Neuronal stem cell (in vitro differentiated cells): ENCODE data around the gene SENP5.

Source experiments
- DNase-seq: peaks from one replicate; pipeline ENCODE4 v3.0.0-alpha.2; 2013; ENCODE audit warnings: low spot score
- H2AFZ ChIP-seq: one replicate; pipeline ENCODE4 v1.6.1; 2013; ENCODE audit warnings: mild to moderate bottlenecking, low read length, inconsistent platforms
- H2AK5ac ChIP-seq: 2 replicates; pipeline ENCODE4 v1.6.1; 2013; ENCODE audit warnings: low read depth, mild to moderate bottlenecking, inconsistent platforms, low read length, moderate library complexity, mixed read lengths
- H2BK120ac ChIP-seq: 2 replicates; pipeline ENCODE4 v1.6.1; 2013; ENCODE audit warnings: low read depth, mild to moderate bottlenecking, inconsistent platforms, low read length, moderate library complexity, mixed read lengths
- H2BK12ac ChIP-seq: one replicate; pipeline ENCODE4 v1.6.1; 2013; ENCODE audit warnings: low read length, inconsistent platforms
- H2BK15ac ChIP-seq: 2 replicates; pipeline ENCODE4 v1.6.1; 2013; ENCODE audit warnings: mild to moderate bottlenecking, low read length, inconsistent platforms, mixed read lengths
- H2BK5ac ChIP-seq: one replicate; pipeline ENCODE4 v1.6.1; 2013; ENCODE audit warnings: inconsistent platforms, mild to moderate bottlenecking, low read length, moderate library complexity
- H3K14ac ChIP-seq: one replicate; pipeline ENCODE4 v1.6.1; 2013; ENCODE audit warnings: low read length, inconsistent platforms
- H3K18ac ChIP-seq: 2 replicates; pipeline ENCODE4 v1.6.1; 2013; ENCODE audit warnings: low read length, inconsistent platforms
- H3K23ac ChIP-seq: 2 replicates; pipeline ENCODE4 v1.6.1; 2013; ENCODE audit warnings: low read depth, mild to moderate bottlenecking, mixed read lengths, low read length, inconsistent platforms; ENCODE audit not compliant: poor library complexity
- H3K27ac ChIP-seq: replicated peaks from 3 replicates; pipeline ENCODE4 v1.5.1; 2013; ENCODE audit warnings: low read length, inconsistent platforms
- H3K27me3 ChIP-seq, 3 experiments: 2 replicates each; pipeline ENCODE4 v1.6.1; 2013; ENCODE audit warnings: low read length in 3 of 3, mild to moderate bottlenecking in 2 of 3, inconsistent platforms in 1 of 3, low read depth in 1 of 3, mixed read lengths in 1 of 3, moderate library complexity in 1 of 3; ENCODE audit not compliant: control insufficient read depth in 3 of 3, insufficient read depth in 3 of 3
- H3K36me3 ChIP-seq, 2 donors: replicated peaks in 1 of 2; 2 replicates each; pipeline ENCODE4 v1.6.1; 2013; ENCODE audit warnings: low read length in 2 of 2; ENCODE audit not compliant: control insufficient read depth in 2 of 2, insufficient read depth in 2 of 2
- H3K4ac ChIP-seq: 2 replicates; pipeline ENCODE4 v1.6.1; 2013; ENCODE audit warnings: inconsistent platforms, mild to moderate bottlenecking, low read length, moderate library complexity
- H3K4me1 ChIP-seq, 2 donors: 1 replicate in 1 of 2; 2 replicates in 1 of 2; pipeline ENCODE4 v1.6.1; 2013; ENCODE audit warnings: low read length in 2 of 2, low read depth in 1 of 2; ENCODE audit not compliant: control insufficient read depth in 2 of 2, insufficient read depth in 1 of 2
- H3K4me2 ChIP-seq: one replicate; pipeline ENCODE4 v1.6.1; 2013; ENCODE audit warnings: mild to moderate bottlenecking, low read length, inconsistent platforms; ENCODE audit not compliant: insufficient read depth, poor library complexity, severe bottlenecking
- H3K4me3 ChIP-seq, 2 donors: 2 replicates each; pipeline ENCODE4 v1.5.1; 2013; ENCODE audit warnings: low read length in 2 of 2, mild to moderate bottlenecking in 2 of 2, inconsistent platforms in 1 of 2, moderate library complexity in 1 of 2
- H3K79me1 ChIP-seq: one replicate; pipeline ENCODE4 v1.6.1; 2013; ENCODE audit warnings: low read depth, mild to moderate bottlenecking, inconsistent platforms, low read length, moderate library complexity
- H3K9ac ChIP-seq: one replicate; pipeline ENCODE4 v1.6.1; 2013; ENCODE audit warnings: mild to moderate bottlenecking, low read depth, low read length, inconsistent platforms; ENCODE audit not compliant: poor library complexity
- H3K9me3 ChIP-seq, 2 donors: replicated peaks in 1 of 2; 2 replicates each; pipeline versions ENCODE3 to v1.6.1; 2013; ENCODE audit warnings: low read length in 2 of 2, mild to moderate bottlenecking in 2 of 2, inconsistent platforms in 1 of 2, low read depth in 1 of 2, mixed read lengths in 1 of 2, moderate library complexity in 1 of 2; ENCODE audit not compliant: control insufficient read depth in 2 of 2, insufficient read depth in 1 of 2
- H4K8ac ChIP-seq: one replicate; pipeline ENCODE4 v1.6.1; 2013; ENCODE audit warnings: low read depth, mild to moderate bottlenecking, inconsistent platforms, low read length, moderate library complexity
- H4K91ac ChIP-seq: one replicate; pipeline ENCODE4 v1.6.1; 2013; ENCODE audit warnings: low read length, low read depth, mild to moderate bottlenecking, inconsistent platforms; ENCODE audit not compliant: poor library complexity
- WGBS, 2 donors: extraction: QIAGEN DNeasy Blood & Tissue Kit; methylation state at CpG; one replicate each; pipeline ENCODE4 v1.1.7; 2013; ENCODE audit warnings: missing lambda C conversion rate in 2 of 2, mixed read lengths in 1 of 2; ENCODE audit not compliant: insufficient read length in 2 of 2, insufficient replicate concordance in 1 of 2; ENCODE audit errors: extremely low coverage in 2 of 2; 5-methylcytosine and 5-hydroxymethylcytosine counted together

SENP5 gene

GRCh38 chr3:196927571-196928453, 60.1 kb downstream of the SENP5 start:
- no peak overlapping the region for H3K4ac ChIP-seq
- no peak overlapping the region for H2BK120ac ChIP-seq
- no peaks in the 10 kb centered on the region for H3K4me1 ChIP-seq
- no peak overlapping the region for H2AK5ac ChIP-seq
- no peak overlapping the region for H4K8ac ChIP-seq
- no peaks in the 10 kb centered on the region for H3K79me1 ChIP-seq
- H3K9me3 ChIP-seq, result no peaks in the 10 kb centered on the region
- H3K36me3 ChIP-seq, result peaks cover 19 to 72% of the 10 kb centered on the region in 2 donors
- H3K27ac ChIP-seq, result no peak overlapping the region
- H3K4me2 ChIP-seq, result no peak overlapping the region
- no peak overlapping the region for H2BK15ac ChIP-seq
- no peaks in the 10 kb centered on the region for H3K27me3 ChIP-seq
- no peak overlapping the region for H3K14ac ChIP-seq
- H2BK5ac ChIP-seq, result no peak overlapping the region
- H3K4me3 ChIP-seq, result no peak overlapping the region
- no peak overlapping the region for H4K91ac ChIP-seq
- WGBS, 2 donors, result no CpG with 5 or more reads among the region's 7 CpGs
- H2AFZ ChIP-seq, result no peak overlapping the region
- H2BK12ac ChIP-seq, result no peak overlapping the region
- no peak overlapping the region for H3K9ac ChIP-seq
- H3K18ac ChIP-seq, result no peak overlapping the region
- no peak for DNase-seq
- no peak overlapping the region for H3K23ac ChIP-seq

DNA sequence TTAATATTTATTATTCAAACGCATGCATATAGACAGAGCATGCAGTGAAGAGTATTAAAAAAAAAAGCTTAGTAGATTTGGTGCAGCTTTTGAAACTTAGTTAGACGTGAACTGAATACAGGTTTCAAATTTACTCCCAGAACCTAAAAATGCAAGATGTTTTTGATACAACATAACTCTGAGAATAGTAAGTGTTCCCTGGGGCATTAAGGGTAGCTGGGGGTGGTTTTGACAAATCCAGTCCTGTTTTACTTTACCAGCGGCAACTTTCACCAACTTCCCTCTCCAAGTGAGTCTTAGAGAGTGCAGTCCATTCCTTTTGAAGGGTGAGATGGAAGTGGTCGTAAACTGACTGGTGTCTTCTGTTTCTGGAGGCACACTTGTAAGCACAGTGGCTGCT, 63.4 kb downstream of the SENP5 start:
- Histone ChIP-seq H2AK5ac (no peak overlapping the region), H3K23ac (no peak overlapping the region), H3K4me2 (no peak overlapping the region), H3K79me1 (no peaks in the 10 kb centered on the region), H2BK15ac (no peak overlapping the region), H3K27ac (no peak overlapping the region), H3K27me3 (no peaks in the 10 kb centered on the region), H3K9ac (no peak overlapping the region), H3K4me1 (no peaks in the 10 kb centered on the region), H2BK5ac (no peak overlapping the region), H4K91ac (no peak overlapping the region), H3K14ac (no peak overlapping the region), H3K36me3 (peaks cover 30 to 91% of the 10 kb centered on the region in 2 donors), H4K8ac (no peak overlapping the region), H2AFZ (no peak overlapping the region), H3K4ac (no peak overlapping the region), H2BK120ac (no peak overlapping the region), H3K4me3 (no peak overlapping the region), H3K9me3 (no peaks in the 10 kb centered on the region), H3K18ac (no peak overlapping the region), H2BK12ac (no peak overlapping the region)
- DNase-seq, result no peak
- no CpG with 5 or more reads among the region's 4 CpGs for WGBS, 2 donors

DNA sequence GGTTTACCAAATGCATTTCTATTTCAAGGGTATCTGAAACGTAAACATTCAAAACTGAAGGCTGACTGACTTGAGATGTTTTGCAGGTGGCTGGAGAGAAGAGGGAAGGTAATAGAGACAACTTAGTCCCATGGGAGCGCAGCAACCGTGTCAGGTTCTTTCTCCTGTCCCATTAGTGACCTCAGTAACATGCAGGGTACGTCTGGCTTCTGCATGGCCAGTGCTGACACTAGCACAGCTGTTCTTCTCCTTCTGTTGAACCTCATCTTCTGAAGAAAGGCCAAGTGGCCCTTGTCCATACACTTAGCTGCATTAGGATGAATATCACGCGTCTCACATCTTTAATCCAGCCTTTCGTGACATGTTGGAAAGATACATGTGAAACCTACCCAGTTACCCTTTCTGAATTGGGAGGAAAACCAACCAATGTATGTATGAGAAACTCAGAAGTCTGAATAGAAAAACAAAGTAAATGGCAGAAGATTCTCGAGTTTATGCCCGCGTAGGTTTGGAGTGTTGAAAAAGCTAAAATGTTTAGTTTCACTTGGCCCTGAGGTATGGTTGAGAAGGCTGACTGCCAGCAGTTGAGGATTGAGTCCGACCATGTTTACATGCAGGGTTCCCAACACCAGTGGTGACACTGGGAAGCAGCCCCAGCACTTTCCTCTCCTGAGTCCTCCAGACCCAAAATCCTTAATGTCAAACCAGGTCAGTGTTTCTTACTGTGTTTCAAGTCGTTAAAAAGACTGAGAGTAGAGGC, 64.3 kb downstream of the SENP5 start:
- Histone ChIP-seq H3K14ac (no peak overlapping the region), H2AK5ac (no peak overlapping the region), H3K9me3 (no peaks in the 10 kb centered on the region), H3K27ac (no peak overlapping the region), H3K4me2 (no peak overlapping the region), H3K9ac (no peak overlapping the region), H2BK5ac (no peak overlapping the region), H2BK120ac (no peak overlapping the region), H3K27me3 (no peaks in the 10 kb centered on the region), H3K18ac (no peak overlapping the region), H2AFZ (no peak overlapping the region), H2BK15ac (no peak overlapping the region), H3K4ac (no peak overlapping the region), H4K91ac (no peak overlapping the region), H3K4me3 (peak overlapping the region in 1 of 2 donors; percentile 53), H3K36me3 (peaks cover 33 to 98% of the 10 kb centered on the region in 2 donors), H3K4me1 (no peaks in the 10 kb centered on the region), H2BK12ac (no peak overlapping the region), H3K23ac (no peak overlapping the region), H3K79me1 (no peaks in the 10 kb centered on the region), H4K8ac (no peak overlapping the region)
- no peak for DNase-seq
- WGBS, 2 donors, result no CpG with 5 or more reads among the region's 12 CpGs

- no peak overlapping the region for H3K4ac ChIP-seq
- no peaks in the 10 kb centered on the region for H3K9me3 ChIP-seq
- no peaks in the 10 kb centered on the region for H3K79me1 ChIP-seq
- no peak overlapping the region for H3K27ac ChIP-seq
- WGBS, 2 donors, result no CpG with 5 or more reads among the region's 3 CpGs
- H2BK12ac ChIP-seq, result no peak overlapping the region
- H2BK120ac ChIP-seq, result no peak overlapping the region
- H3K14ac ChIP-seq, result no peak overlapping the region
- H3K4me3 ChIP-seq, result no peak overlapping the region
- H2BK15ac ChIP-seq, result no peak overlapping the region
- no peaks in the 10 kb centered on the region for H3K4me1 ChIP-seq
- H3K36me3 ChIP-seq, result peaks cover 38 to 98% of the 10 kb centered on the region in 2 donors
- no peak for DNase-seq
- no peak overlapping the region for H3K18ac ChIP-seq
- no peaks in the 10 kb centered on the region for H3K27me3 ChIP-seq
- no peak overlapping the region for H2BK5ac ChIP-seq
- no peak overlapping the region for H4K91ac ChIP-seq
- H4K8ac ChIP-seq, result no peak overlapping the region
- H2AFZ ChIP-seq, result no peak overlapping the region
- H2AK5ac ChIP-seq, result no peak overlapping the region
- H3K4me2 ChIP-seq, result no peak overlapping the region
- no peak overlapping the region for H3K23ac ChIP-seq
- no peak overlapping the region for H3K9ac ChIP-seq
These were observed 64.9 kb downstream of the SENP5 start for GRCh38 chr3:196932600-196932999.
